Stimulated activated naive CD4-positive, alpha-beta T cell treated with Interleukin-2 at 50 U/mL for 16 hours (primary cell): ENCODE data around the gene SERTAD2.

Source experiments
- DNase-seq: peaks from one replicate; lab custom pipeline; 2025; lab: John Stamatoyannopoulos, UW

Gene SERTAD2

DNA sequence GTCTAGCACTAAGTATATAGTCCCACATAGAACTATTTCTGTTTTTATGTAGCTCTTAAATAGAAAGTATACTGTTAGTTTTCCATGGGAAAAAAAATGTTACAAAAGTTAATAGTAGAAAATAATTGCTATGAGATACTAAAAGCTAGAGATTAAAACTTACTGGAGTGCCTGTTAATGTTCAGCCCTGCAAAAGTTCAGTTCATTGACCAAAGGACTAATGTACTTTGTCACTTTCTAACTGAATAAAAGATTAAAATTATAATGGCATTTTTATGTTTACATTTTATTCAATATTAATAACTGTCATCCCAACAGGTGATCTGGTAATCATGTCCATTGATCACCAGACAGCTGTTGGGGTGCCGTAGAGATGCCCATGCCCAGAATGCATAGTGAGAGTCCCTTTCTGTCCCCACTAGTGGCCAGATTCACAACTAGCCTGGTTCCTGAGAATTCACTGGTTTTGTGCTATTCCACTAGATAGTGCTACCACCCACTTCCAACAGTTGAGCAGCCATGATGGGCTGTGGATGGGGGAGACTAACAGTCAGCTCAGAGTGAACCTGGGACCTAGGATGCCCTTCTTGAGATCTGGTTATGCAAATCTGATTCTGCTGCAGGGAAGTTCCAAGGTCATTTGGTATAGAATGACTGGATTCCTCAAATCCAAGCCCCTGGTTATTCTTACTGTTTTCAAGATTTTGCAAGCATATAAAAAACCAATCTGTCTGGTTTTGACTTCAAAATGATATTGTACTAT lies 71.8 kb downstream of the SERTAD2 start:
- no peak for DNase-seq
